ENCODE data around the gene PROKR2. TPM values are rescaled to one million over a fixed set of nuclear protein-coding genes. Genes with fewer than 3 reads are reported as not detected.

The PROKR2 gene
- total RNA-seq, 1 donor from 2014 or later: not detected

DNA sequence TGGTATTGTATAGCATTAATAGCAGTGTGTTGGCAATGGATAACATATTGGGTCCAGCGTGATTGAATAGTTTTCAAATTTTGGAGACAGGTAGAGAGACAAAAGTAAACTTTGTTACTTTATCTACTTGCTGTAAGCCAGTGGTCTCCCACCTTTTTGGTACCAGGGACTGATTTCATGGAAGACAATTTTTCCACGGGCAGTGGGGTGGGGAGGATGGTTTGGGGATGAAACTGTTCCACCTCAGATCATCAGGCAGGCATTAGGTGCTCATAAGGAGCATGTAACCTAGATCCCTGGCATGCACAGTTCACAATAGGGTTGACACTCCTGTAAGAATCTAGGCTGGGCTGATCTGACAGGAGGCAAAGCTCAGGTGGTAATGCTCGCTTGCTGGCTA, 14.6 kb upstream of the PROKR2 start:
- DNase-seq (ENCODE audit: low read depth): no peak
- TF ChIP-seq CTCF (IDR thresholded peaks at IDR 0.05; ENCODE audit: insufficient read depth, low read length, poor library complexity, severe bottlenecking): no peak
- Histone ChIP-seq H3K36me3 (ENCODE audit: control insufficient read depth, insufficient read depth, low read length) (no peaks in the 10 kb centered on the region), H3K27me3 (ENCODE audit: control insufficient read depth, insufficient read depth, low read length) (peaks cover 3% of the 10 kb centered on the region), H3K4me3 (ENCODE audit: low read depth, low read length) (no peak overlapping the region)

- no peak for DNase-seq (ENCODE audit: low read depth)
- no peak overlapping the region for H3K4me3 ChIP-seq (ENCODE audit: low read depth, low read length)
- TF ChIP-seq CTCF (IDR thresholded peaks at IDR 0.05; ENCODE audit: insufficient read depth, low read length, poor library complexity, severe bottlenecking): no peak
- H3K27me3 ChIP-seq (ENCODE audit: control insufficient read depth, insufficient read depth, low read length): peaks cover 5% of the 10 kb centered on the region
- H3K36me3 ChIP-seq (ENCODE audit: control insufficient read depth, insufficient read depth, low read length): no peaks in the 10 kb centered on the region
Observed at GRCh38 chr20:5328268-5328667, 11.5 kb upstream of the PROKR2 start.

- Histone ChIP-seq H3K4me3 (ENCODE audit: low read depth, low read length) (no peak overlapping the region), H3K36me3 (ENCODE audit: control insufficient read depth, insufficient read depth, low read length) (no peaks in the 10 kb centered on the region), H3K27me3 (ENCODE audit: control insufficient read depth, insufficient read depth, low read length) (peaks cover 7% of the 10 kb centered on the region)
- no peak for TF ChIP-seq CTCF (IDR thresholded peaks at IDR 0.05; ENCODE audit: insufficient read depth, low read length, poor library complexity, severe bottlenecking)
- no peak for DNase-seq (ENCODE audit: low read depth)
Observed at GRCh38 chr20:5327356-5327755, 10.6 kb upstream of the PROKR2 start.

DNA sequence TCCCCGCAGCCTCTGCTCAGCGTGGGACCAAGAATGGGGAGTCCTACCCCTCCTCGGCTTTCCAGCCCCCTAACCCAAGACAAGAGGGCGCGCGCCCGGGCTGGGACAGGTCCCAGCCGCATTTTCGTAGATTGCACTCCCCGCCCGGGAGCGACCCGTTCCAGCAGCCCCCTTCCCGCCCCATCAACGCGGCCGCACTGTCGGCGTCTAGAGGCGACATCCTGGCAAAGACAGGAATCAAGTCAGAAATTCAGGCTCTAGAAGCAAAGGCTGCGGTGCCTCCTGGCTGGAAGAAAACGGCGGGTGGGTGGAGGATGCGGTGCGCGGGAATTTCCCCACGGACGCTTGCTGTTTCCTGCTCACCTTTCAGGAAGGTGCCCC, 957 bp downstream of the PROKR2 start:
- DNase-seq (ENCODE audit: low read depth): no peak
- no peak overlapping the region for H3K4me3 ChIP-seq (ENCODE audit: low read depth, low read length)
- no peaks in the 10 kb centered on the region for H3K36me3 ChIP-seq (ENCODE audit: control insufficient read depth, insufficient read depth, low read length)
- H3K27me3 ChIP-seq (ENCODE audit: control insufficient read depth, insufficient read depth, low read length): peaks cover 43% of the 10 kb centered on the region
- no peak for TF ChIP-seq CTCF (IDR thresholded peaks at IDR 0.05; ENCODE audit: insufficient read depth, low read length, poor library complexity, severe bottlenecking)

GRCh38 chr20:5313916-5314315, 2.8 kb downstream of the PROKR2 start:
- TF ChIP-seq CTCF (IDR thresholded peaks at IDR 0.05; ENCODE audit: insufficient read depth, low read length, poor library complexity, severe bottlenecking): no peak
- H3K4me3 ChIP-seq (ENCODE audit: low read depth, low read length): no peak overlapping the region
- no peak for DNase-seq (ENCODE audit: low read depth)
- no peaks in the 10 kb centered on the region for H3K36me3 ChIP-seq (ENCODE audit: control insufficient read depth, insufficient read depth, low read length)
- peaks cover 43% of the 10 kb centered on the region for H3K27me3 ChIP-seq (ENCODE audit: control insufficient read depth, insufficient read depth, low read length)

- Histone ChIP-seq H3K36me3 (ENCODE audit: control insufficient read depth, insufficient read depth, low read length) (no peaks in the 10 kb centered on the region), H3K4me3 (ENCODE audit: low read depth, low read length) (no peak overlapping the region), H3K27me3 (ENCODE audit: control insufficient read depth, insufficient read depth, low read length) (peaks cover 31% of the 10 kb centered on the region)
- TF ChIP-seq CTCF (IDR thresholded peaks at IDR 0.05; ENCODE audit: insufficient read depth, low read length, poor library complexity, severe bottlenecking): no peak
- no peak for DNase-seq (ENCODE audit: low read depth)
Observed at GRCh38 chr20:5312518-5312917, 4.2 kb downstream of the PROKR2 start.
